Stimulated activated CD8-positive, alpha-beta memory T cell treated with anti-CD3 and anti-CD28 coated beads, Interleukin-2, amount 100 ng/mL, for 48 hours (primary cell): Measurements from ENCODE around the gene RNF123.
"Not testable (repeated sequence)": the region's sequence is repeated elsewhere in the genome, so short reads cannot be mapped to it uniquely, and the experiment has no call there.

ENCODE experiments used
- DNase-seq, 2 donors: peaks; one replicate each; pipeline ENCODE4 v3.0.0-alpha.2; 2020; ENCODE audit warnings: low read depth in 2 of 2

RNF123 gene

DNA sequence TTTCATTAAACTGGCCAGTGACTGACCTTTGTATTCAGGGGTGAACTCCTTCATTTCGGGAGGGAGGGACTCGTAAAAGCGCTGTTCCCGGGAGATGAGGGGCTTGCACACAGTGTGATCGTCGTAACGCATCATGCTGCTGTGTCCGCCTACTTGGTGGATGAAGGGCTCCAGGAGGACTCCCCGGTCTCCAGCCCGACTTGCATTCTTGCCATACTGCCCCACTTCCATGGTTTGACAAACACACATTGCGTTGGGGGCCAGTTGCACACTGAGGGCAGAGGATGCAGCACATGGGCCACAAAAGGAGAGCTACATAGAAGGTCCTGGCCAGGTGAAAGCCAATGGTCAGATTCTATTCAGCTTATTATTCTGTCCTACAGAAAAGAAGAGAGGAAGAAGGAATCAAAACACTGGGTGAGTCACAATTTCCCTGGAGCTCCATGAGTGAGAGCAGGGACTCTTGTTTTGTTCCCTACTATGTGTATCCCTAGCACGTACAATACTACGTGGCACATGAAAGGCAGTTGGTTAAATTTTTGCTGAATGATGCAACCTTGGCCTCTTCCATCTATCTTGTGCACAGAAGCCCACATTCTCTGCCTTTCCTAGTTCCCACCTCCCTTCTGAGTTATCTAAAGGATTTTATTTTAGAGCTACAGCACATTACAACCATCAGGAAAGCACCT lies 58.6 kb downstream of the RNF123 start:
- no peak for DNase-seq

DNA sequence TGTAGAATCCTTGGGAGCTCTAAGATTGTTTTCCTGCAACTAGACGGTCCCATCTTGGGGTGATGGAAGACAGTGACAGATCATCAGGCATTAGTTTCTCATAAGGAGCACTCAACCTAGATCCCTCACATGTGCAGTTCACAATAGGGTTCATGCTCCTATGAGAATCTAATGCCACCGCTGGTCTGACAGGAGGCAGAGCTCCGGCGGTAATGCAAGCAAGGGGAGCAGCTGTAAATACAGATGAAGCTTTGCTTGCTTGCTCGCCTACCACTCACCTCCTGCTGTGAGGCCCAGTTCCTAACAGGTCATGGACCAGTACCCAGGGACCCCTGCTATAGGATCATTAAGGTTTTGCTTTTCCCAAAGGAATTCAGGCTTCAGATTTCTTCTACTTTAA lies 59.5 kb downstream of the RNF123 start:
- not testable (repeated sequence) for DNase-seq

DNA sequence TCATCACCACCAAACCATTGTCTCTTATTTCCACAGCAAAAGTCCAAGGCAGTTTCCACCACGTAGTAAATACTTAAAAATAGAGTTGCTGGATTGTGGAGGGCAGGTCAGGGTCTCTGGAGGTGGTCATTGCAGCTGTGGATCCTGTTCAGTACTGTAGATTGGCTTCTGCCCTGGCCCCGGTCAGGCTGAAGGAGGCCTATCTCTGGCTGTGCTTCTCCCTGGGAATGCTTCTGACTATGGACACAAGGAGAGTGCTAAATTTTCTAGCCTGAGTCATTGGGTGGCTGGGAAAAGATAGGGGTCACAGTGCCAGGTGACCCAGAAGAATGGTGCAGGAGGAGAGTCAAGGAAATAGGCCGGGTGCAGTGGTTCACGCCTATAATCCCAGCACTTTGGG lies 60.7 kb downstream of the RNF123 start:
- DNase-seq = no peak

DNA sequence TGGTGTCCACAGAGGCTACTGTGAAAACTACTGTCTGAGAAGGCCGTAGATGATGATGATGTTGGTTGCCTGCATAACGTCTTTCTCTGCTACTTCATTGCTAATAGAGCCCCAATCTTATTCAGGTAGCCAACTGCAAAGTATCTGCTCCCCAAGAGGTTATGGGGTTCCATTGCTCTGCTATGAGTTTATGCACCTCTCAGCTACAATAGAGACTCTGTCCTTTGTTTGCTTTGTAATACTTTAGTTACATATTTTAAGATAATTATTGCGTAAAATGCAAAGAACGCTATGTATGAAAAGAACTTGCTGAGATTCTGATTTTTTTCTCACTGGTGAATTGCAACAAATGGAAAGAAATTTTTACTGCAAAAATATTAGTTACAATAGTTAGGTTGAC lies 62.1 kb downstream of the RNF123 start:
- DNase-seq = no peak

DNA sequence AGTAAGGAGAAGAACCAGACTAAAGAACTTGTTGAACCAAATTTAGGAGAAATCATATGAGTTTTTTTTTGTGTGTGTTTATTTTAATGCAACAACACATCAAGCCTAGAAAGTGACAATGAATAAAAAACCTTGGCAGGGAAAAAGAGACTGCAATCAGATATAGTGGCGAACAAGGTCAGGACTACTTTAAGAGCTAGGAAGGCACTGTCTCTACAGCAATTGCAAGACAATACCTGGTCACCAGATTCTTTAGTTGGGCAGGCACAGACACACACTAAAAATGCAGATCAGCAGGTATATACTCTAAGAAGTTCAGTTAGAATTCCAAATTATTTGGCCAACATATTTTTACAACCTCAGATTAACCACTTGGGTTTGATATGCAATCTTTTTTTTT lies 65.2 kb downstream of the RNF123 start:
- DNase-seq = no peak

DNA sequence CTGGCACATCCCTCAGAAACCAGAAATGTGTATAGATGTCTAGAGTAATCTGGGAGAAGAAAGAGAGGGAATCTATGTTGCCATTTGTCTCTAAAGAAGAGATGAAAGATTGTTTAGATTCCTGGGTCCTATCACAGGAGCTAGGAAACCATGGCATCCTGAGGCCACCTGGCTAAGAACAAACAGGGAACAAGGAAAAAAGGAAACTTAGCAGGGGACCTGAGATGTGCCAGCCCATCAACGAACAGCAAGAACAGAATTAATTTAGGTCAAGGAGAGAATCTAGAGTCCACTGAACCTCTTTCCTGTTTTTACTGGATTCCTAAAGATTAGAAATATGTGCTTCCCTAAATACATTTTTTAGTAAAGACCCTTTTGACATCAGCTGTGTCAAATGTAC lies 66.7 kb downstream of the RNF123 start:
- DNase-seq = no peak

DNA sequence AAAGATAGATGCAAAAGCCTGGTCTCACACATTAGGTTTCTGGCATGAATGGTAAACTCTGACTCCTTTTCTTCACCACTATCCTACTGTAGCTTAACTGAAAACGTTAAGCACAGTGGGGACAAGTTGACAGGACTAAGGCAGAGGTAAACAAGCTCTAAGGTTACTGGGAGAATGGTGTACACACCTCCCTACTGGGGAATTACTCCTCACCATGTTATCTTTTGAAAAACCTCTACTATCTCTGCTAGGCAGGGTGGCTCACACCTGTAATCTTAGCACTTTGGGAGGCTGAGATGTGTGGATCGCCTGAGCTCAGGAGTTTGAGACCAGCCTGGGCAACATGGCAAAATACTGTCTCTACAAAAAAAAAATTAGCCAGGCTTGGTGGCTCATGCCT lies 67.8 kb downstream of the RNF123 start:
- no peak for DNase-seq

DNA sequence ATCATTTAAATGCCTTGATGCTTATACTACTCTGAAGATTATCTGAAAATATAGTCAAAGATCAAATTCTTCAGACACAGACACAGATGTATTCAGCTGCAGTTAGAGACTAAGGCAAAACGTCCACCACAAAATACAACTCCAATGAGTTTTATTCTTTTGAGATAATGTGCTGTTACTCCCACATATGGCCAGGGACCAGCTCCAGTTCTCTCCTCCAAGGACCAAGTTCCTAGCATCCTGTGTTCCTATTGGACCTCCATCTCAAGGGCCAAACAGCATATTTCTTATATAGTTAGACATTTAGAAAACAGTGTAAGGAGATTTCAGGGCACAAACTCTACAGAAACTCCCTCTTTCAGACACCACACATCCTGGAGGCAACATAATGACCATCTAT lies 69.9 kb downstream of the RNF123 start:
- no peak for DNase-seq

DNA sequence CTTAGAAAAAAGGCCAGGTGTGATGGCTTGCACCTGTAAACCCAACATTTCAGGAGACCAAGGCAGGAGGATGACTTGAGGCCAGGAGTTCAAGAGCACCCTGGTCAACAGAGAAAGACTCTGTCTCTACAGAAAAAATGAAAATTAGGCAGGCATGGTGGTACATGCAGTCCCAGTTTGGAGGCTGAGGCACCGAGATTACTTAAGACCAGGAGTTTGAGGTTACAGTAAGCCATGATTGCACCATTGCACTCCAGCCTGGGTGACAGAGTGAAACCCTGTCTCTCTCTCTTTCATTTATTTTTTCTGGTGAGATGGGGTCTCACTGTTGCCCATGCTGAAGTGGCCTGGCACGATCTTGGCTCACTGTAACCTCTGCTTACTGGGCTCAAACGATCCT lies 72.3 kb downstream of the RNF123 start:
- no peak for DNase-seq

DNA sequence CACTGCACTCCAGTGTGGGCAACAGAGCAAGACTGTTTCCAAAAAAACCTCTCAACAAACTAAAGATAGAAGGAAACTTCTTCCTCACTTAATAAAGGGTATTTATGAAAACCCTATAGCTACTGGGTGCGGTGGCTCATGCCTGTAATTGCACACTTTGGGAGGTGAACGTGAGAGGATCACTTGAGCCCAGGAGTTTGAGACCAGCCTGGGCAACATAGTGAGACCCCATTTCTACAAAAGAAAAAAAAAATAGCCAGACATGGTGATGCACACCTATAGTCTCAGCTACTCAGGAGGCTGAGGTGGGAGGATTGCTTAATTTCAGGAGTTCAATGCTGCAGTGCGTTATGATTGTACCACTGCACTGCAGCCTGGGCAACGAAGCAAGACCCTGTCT lies 74.6 kb downstream of the RNF123 start:
- DNase-seq = no peak

DNA sequence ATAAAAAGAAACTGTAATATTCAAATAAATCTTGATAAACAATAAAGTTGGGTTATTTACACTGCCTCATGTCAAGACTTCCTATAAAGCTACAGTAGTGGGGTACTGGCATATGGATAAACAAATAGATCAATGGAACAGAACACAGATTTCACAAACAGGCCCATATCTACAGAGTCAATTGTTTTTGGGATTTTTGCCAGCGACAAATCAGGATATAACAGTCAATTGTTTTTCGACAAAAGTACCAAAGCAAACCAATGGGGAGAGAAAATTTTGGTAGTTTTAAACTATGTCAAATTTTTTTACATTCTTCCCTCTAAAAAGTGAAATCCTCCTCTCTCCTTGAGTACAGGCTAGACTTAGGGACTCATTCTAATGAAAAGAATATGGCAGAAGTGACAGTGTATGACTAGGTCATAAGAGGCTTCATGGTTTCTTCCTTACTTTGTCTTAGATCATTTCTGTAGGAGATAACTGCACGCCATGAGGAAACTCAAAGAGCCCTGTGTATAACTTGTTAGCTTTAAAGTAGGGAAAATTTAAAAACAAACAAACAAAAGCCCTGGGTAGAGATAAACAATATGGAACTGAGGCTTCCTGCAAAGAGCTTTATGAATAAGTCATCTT lies 80.0 kb downstream of the RNF123 start:
- DNase-seq = no peak

DNA sequence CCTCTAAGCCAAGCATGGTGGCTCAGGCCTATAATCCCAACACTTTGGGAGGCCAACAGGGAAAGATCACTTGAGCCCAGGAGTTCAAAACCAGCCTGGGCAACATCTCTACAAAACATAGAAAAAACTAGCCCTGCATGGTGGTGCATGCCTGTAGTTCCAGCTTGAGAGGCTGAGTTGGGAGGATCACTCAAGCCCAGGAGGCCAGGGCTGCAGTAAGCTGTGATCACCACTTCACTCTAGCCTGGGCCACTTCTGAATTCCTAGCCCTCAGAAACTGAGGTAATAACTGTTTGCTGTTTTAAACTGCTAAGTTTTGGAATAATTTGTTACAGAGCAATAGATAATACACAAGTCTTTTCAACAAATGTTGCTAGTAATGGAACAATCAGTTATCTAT lies 80.6 kb downstream of the RNF123 start:
- no peak for DNase-seq
